HepG2 (cell line): Measurements from ENCODE around the gene MUL1. TPM values are rescaled to one million over a fixed set of nuclear protein-coding genes. Genes with fewer than 3 reads are reported as not detected.

Source experiments
- ATRX ChIP-seq: sonication (generic); formaldehyde crosslinking; IDR thresholded peaks from 2 replicates; pipeline ENCODE4 v1.4.0; 2020; ENCODE audit warnings: missing genetic modification reagents, borderline replicate concordance
- CC2D1A ChIP-seq: sonication (generic); formaldehyde crosslinking; IDR thresholded peaks from 2 replicates; pipeline ENCODE4 v1.8.1; 2023; ENCODE audit warnings: mild to moderate bottlenecking, missing genetic modification reagents
- E2F2 ChIP-seq: sonication (generic); formaldehyde crosslinking; IDR thresholded peaks from 2 replicates; pipeline ENCODE4 v1.4.0; 2020; ENCODE audit warnings: missing genetic modification reagents, borderline replicate concordance
- EEA1 ChIP-seq: sonication (generic); formaldehyde crosslinking; IDR thresholded peaks from 2 replicates; pipeline ENCODE4 v1.5.1; 2020; ENCODE audit warnings: mild to moderate bottlenecking, missing genetic modification reagents, borderline replicate concordance
- EZH2 ChIP-seq: conservative IDR thresholded peaks from 2 replicates; pipeline ENCODE4 v1.6.1; 2012; ENCODE audit warnings: mild to moderate bottlenecking, low read depth, low read length, moderate library complexity
- FLYWCH1 ChIP-seq: sonication (generic); formaldehyde crosslinking; IDR thresholded peaks from 2 replicates; pipeline ENCODE4 v1.8.1; 2023; ENCODE audit warnings: mild to moderate bottlenecking, missing genetic modification reagents
- GPN1 ChIP-seq: sonication (generic); formaldehyde crosslinking; IDR thresholded peaks from 2 replicates; pipeline ENCODE4 v1.5.1; 2020; ENCODE audit warnings: missing genetic modification reagents, borderline replicate concordance
- KMT2B ChIP-seq: IDR thresholded peaks from 2 replicates; pipeline ENCODE4 v1.6.1; 2016; ENCODE audit warnings: missing genetic modification reagents, missing compliant biosample characterization
- MBNL3 ChIP-seq: fragments of 250-450 bp; sonication (Bioruptor Pico); conservative IDR thresholded peaks from 2 replicates; pipeline ENCODE4 v1.8.0; 2022; ENCODE audit warnings: mild to moderate bottlenecking, inconsistent platforms
- RBFOX2 ChIP-seq: fragments of 200-400 bp; formaldehyde crosslinking; IDR thresholded peaks from 2 replicates; pipeline ENCODE4 v1.6.1; 2017; ENCODE audit warnings: low read depth, mild to moderate bottlenecking, low read length
- REXO4 ChIP-seq: sonication (generic); formaldehyde crosslinking; IDR thresholded peaks from 2 replicates; pipeline ENCODE4 v1.8.0; 2022; ENCODE audit warnings: missing genetic modification reagents, mild to moderate bottlenecking, borderline replicate concordance
- SAP130 ChIP-seq: IDR thresholded peaks from 2 replicates; pipeline ENCODE4 v1.6.1; 2016; ENCODE audit warnings: low read depth
- SMAD3 ChIP-seq: sonication (generic); formaldehyde crosslinking; IDR thresholded peaks from 2 replicates; pipeline ENCODE4 v1.4.0; 2020; ENCODE audit warnings: missing genetic modification reagents
- SP1 ChIP-seq, 2 experiments: fragments of 450-650 bp in 1 of 2; sonication (generic) in 1 of 2; formaldehyde crosslinking in 1 of 2; IDR thresholded peaks; 2 replicates each; pipeline versions ENCODE4 v1.4.0 to v1.6.1; 2016 to 2020; ENCODE audit warnings: missing genetic modification reagents in 1 of 2
- ZBTB8A ChIP-seq: sonication (generic); formaldehyde crosslinking; IDR thresholded peaks from 2 replicates; pipeline ENCODE4 v1.4.0; 2020; ENCODE audit warnings: mild to moderate bottlenecking, low read depth, missing genetic modification reagents, borderline replicate concordance
- ZNF407 ChIP-seq: sonication (generic); formaldehyde crosslinking; IDR thresholded peaks from one replicate; pipeline ENCODE4 v1.5.1; 2020; ENCODE audit warnings: mild to moderate bottlenecking, missing genetic modification reagents; ENCODE audit errors: not compliant biosample characterization
- ZNF570 ChIP-seq: sonication (generic); formaldehyde crosslinking; IDR thresholded peaks from 2 replicates; pipeline ENCODE4 v1.4.0; 2020; ENCODE audit warnings: mild to moderate bottlenecking, missing genetic modification reagents, borderline replicate concordance
- ZNF644 ChIP-seq: IDR thresholded peaks from 2 replicates; pipeline ENCODE4 v1.6.1; 2016; ENCODE audit warnings: low read depth
- ZNF768 ChIP-seq: sonication (generic); formaldehyde crosslinking; IDR thresholded peaks from 2 replicates; pipeline ENCODE4 v1.4.0; 2020; ENCODE audit warnings: missing genetic modification reagents
- ZNF879 ChIP-seq: sonication (generic); formaldehyde crosslinking; IDR thresholded peaks from 2 replicates; pipeline ENCODE4 v1.8.1; 2023; ENCODE audit warnings: missing genetic modification reagents
- polyA plus RNA-seq, 8 experiments: library from polyadenylated mRNA; depleted of rRNA in 3 of 8; stranded (reverse) in 7 of 8; unstranded in 1 of 8; fragments of >200 nt; fragmentation: Illumina TruSeq in 4 of 8; extraction: Trizol in 4 of 8; gene quantifications; 2 replicates each; pipeline versions ENCODE4 v1.2.1 to v1.2.3, GENCODE V29; 2011 to 2016; ENCODE audit warnings: low read depth in 4 of 8, missing spikeins in 1 of 8, mixed read lengths in 1 of 8; ENCODE audit not compliant: insufficient read depth in 1 of 8
- total RNA-seq, 5 experiments: library from RNA; depleted of rRNA; stranded (reverse); fragments of >200 nt; fragmentation: Illumina TruSeq; extraction: Trizol; gene quantifications; 2 replicates each; pipeline ENCODE4 v1.2.3, GENCODE V29; 2016; ENCODE audit warnings: low read depth in 1 of 5
- TF ChIP-seq, protein P1 (sequence below): sonication (generic); formaldehyde crosslinking; IDR thresholded peaks from 2 replicates; pipeline ENCODE4 v1.8.0; 2022; ENCODE audit warnings: mild to moderate bottlenecking, missing genetic modification reagents, moderate library complexity

Gene MUL1
- total and polyA plus RNA-seq, 2 of the 13 experiments (the other 11 are each of a cell fraction or from before 2014, with no cell fraction given), result 21.5 to 26.5 TPM

GRCh38 chr1:20483833-20484518 is 24.0 kb downstream of the MUL1 start (continued):
- TF ChIP-seq ATRX (CRISPR knock-in tag) (no peak), ZNF407 (CRISPR knock-in tag) (no peak), FLYWCH1 (no peak), SMAD3 (CRISPR knock-in tag) (peak; percentile 10; the same call in 1 of the 2 replicates), SAP130 (CRISPR knock-in tag) (peak; percentile 49), MBNL3 (CRISPR knock-in tag) (no peak), CC2D1A (CRISPR knock-in tag) (no peak), E2F2 (CRISPR knock-in tag) (no peak), EZH2 (no peak), REXO4 (CRISPR knock-in tag) (no peak), KMT2B (no peak), EEA1 (CRISPR knock-in tag) (no peak), ZNF570 (CRISPR knock-in tag) (no peak), RBFOX2 (peak; percentile 94), ZNF768 (CRISPR knock-in tag) (peak; percentile 29; the same call in 1 of the 2 replicates), SP1 (IDR thresholded peaks at IDR 0.05) (no peak), SP1 (CRISPR knock-in tag; IDR thresholded peaks at IDR 0.05) (no peak), ZNF879 (CRISPR knock-in tag) (no peak), ZBTB8A (CRISPR knock-in tag) (no peak), ZNF644 (CRISPR knock-in tag) (no peak), GPN1 (CRISPR knock-in tag) (no peak)
- TF ChIP-seq, protein P1, sequence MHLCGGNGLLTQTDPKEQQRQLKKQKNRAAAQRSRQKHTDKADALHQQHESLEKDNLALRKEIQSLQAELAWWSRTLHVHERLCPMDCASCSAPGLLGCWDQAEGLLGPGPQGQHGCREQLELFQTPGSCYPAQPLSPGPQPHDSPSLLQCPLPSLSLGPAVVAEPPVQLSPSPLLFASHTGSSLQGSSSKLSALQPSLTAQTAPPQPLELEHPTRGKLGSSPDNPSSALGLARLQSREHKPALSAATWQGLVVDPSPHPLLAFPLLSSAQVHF, result no peak
